ENCODE results near the gene BTBD1.
"Not testable (repeated sequence)": the region's sequence is repeated elsewhere in the genome, so short reads cannot be mapped to it uniquely, and the experiment has no call there.

The BTBD1 gene

GRCh38 chr15:83062768-83063180 is 4.3 kb downstream of the BTBD1 start:
- DNase-seq (ENCODE audit: extremely low read depth in 1 of 2, low read depth in 1 of 2), result no peak

DNA sequence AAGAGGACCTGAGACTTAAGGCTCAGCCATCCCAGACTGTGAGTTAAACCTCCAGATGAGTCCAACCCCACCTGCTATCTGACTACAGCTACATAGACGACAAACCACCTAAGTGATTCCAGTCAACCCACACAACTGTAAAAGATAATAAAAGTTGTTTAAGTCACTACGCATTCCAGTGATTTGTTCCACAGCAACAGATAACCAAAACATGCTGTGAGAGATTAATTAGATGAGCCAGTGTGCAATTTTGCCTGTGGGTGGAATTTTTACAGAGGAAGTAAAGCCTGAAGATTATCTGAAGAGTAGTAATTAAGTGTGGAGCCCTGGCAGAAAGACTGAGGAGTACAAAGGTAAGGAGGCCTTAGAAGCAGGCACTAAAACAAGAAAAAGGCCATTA is 5.4 kb downstream of the BTBD1 start:
- no peak for DNase-seq (ENCODE audit: extremely low read depth in 1 of 2, low read depth in 1 of 2)

- DNase-seq (ENCODE audit: extremely low read depth in 1 of 2, low read depth in 1 of 2), result no peak
Measured at GRCh38 chr15:83057696-83058376, 9.2 kb downstream of the BTBD1 start.

DNA sequence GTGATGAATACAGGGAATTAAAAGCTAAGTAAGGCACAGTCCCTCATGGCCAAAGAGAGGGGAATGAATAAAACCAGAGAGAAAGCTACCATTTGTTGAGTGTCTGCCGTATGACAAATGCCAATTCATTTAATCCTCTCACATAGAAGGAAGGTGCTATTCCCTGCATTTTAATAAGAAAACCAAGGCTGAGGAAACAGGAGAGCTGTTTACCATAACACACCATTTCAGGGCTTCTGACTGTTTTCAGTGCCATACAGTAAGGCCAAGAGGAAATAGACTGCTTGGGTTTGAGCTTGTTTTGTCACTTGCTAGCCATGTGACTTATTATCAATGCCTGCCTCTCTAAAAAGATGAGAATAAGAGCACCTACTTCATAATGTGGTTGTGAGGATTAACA is 10.1 kb downstream of the BTBD1 start:
- no peak for DNase-seq (ENCODE audit: extremely low read depth in 1 of 2, low read depth in 1 of 2)

DNA sequence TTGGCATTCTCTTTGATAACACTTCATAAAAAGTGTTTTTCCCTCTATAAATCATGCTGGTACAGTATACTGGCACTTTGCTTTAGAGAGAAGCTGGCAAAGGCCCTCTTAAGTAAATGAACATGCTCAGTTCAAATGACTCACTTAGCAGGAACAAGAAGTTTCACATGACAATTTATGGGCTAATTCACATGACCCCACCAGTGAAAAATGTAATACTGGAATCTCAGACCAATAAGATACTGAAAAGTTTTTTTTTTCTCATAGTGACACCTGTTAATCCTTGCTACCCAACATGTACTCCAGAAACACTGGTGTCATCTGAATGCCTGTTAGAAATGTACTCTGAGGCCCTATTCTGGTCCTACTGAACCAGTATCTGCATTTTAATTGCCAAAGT is 13.9 kb downstream of the BTBD1 start:
- no peak for DNase-seq (ENCODE audit: extremely low read depth in 1 of 2, low read depth in 1 of 2)

DNA sequence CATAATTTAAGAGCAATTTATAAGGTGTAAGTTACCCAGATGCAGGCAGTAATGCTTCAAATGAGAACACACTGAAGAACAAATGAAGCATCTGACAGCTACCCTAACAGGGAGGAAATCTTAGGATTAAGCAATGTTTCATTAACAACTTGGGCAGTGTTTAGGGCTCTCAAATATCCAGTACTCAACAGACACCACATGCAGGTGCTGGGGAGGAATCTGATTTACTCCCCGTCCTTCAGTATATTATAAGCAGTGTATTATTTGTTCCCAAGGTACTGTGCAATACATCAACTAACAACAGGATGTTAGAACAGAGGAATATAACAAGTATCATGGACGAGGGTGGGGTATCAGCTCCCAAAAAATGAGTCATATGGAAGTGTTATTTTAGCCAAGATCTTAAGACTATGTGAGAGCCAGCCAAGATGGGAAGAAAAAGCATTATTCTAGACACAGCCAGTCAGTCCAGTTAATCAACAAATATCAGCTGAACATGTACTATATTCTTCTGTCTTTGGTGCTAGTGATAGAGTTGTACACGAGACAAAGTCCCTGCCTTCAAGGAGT is 20.4 kb downstream of the BTBD1 start:
- no peak for DNase-seq (ENCODE audit: extremely low read depth in 1 of 2, low read depth in 1 of 2)

DNA sequence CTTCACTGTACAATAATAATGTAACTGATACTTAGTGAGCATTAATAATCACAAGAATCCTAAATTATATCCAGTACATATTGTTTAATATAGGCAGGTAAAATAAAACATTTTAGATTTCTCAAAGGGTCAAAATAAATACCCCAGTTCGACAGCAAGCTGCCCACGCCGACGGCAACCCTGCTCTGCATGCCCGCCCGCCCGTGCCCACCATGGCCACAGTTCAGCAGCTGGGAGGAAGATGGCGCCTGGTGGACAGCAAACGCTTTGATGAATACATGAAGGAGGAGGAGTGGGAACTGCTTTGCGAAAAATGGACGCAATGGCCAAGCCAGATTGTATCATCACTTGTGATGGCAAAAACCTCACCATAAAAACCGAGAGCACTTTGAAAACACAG is 22.9 kb downstream of the BTBD1 start:
- DNase-seq (ENCODE audit: extremely low read depth in 1 of 2, low read depth in 1 of 2), result no peak

DNA sequence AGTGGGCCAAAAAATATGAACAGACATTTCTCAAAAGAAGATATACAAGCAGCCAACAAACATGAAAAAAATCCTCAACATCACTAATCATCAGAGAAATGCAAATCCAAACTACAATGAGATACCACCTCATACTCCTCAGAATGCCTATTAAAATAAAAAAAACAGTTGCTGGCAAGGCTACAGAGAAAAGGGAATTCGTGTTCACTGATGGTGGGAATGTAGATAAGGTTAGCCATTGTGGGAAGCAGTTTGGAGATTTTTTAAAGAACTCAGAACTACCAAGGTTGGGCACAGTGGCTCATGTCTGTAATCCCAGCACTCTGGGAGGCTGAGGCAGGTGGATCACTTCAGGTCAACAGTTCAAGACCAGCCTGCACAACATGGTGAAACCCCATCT is 27.8 kb downstream of the BTBD1 start:
- DNase-seq (ENCODE audit: extremely low read depth in 1 of 2, low read depth in 1 of 2), result no peak

GRCh38 chr15:83036253-83036652 is 30.8 kb downstream of the BTBD1 start:
- DNase-seq (ENCODE audit: extremely low read depth in 1 of 2, low read depth in 1 of 2), result no peak

GRCh38 chr15:83031234-83031633 is 35.8 kb downstream of the BTBD1 start:
- DNase-seq (ENCODE audit: extremely low read depth in 1 of 2, low read depth in 1 of 2), result not testable (repeated sequence)

DNA sequence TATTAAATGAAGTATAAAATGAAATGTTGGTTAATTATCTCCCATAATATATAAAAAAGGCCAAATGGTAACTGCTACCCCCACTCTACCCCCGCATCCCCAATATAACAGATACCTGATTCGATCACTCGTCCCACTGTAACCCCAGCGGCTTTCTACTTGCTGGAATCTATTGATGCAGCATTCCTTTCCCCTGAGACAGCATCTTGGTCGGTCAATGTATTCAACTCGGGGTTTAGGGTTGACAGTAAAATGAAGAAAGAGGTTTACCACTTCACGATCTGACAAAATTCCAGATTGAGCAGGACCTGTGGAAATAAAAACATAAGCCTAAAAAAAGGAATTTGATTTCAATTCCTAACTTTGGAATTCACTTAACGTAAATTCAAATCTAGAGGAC is 37.0 kb downstream of the BTBD1 start:
- no peak for DNase-seq (ENCODE audit: extremely low read depth in 1 of 2, low read depth in 1 of 2)

GRCh38 chr15:83018436-83018835 is 48.6 kb downstream of the BTBD1 start:
- no peak for DNase-seq (ENCODE audit: extremely low read depth in 1 of 2, low read depth in 1 of 2)

DNA sequence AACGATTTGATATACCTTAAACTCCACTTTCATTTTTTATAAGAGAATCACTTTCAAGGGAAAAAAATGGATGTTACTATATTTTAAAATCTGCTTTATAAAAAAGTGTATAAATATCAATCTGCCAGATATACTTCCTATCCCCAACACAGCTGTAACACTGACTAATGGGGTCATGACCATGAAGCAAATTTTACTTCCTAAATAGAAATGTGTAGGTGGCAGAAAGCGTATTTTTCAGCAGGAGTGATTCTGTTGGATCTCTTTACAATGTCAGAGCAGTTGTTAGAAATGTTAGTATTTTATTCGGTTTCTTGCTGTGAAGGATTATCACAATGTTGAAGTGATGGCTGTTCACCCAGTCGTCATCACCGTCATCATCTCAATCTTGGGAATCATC is 50.1 kb downstream of the BTBD1 start:
- DNase-seq (ENCODE audit: extremely low read depth in 1 of 2, low read depth in 1 of 2), result no peak

GRCh38 chr15:83015361-83015760 is 51.7 kb downstream of the BTBD1 start:
- DNase-seq (ENCODE audit: extremely low read depth in 1 of 2, low read depth in 1 of 2), result no peak

DNA sequence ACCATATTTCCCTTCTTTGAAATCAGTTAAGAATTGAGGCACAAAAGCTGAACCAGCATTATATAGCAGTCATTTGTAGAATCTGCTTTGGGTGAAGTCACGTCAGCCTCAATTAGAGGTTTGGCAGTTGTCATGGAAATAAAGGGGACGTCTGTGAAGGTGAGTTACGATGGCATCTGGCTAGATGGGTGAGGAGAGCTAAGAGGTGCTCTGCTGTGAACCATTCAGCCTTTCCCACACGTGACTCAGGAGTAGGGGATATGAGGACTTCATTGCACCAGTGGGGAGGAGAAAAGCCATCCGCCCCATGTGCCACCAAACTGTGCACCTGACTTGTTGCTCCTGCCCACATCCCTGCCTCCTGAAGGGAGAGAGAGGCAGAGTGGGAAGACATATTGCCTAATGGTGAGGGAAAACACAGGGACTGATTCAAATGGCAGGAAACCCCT is 52.8 kb downstream of the BTBD1 start:
- no peak for DNase-seq (ENCODE audit: extremely low read depth in 1 of 2, low read depth in 1 of 2)

- no peak for DNase-seq (ENCODE audit: extremely low read depth in 1 of 2, low read depth in 1 of 2)
Measured at GRCh38 chr15:83012636-83013035, 54.4 kb downstream of the BTBD1 start.

DNA sequence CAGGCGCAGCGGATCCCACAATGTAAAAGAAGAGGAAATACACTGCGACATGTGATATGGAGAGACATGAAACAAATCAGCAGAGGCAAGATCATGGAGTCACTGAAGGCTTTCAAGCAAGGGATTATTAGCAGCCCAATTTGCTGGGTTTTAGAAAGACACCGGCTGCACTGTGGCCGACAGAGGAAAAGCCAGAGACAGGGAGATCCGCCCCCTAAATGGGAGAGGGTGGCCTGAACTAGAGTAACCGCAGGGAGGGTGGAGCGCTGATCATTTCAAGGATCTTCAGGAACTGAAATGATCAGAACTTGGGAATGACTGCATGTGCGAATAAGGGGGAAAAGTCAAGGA is 55.0 kb downstream of the BTBD1 start:
- no peak for DNase-seq (ENCODE audit: extremely low read depth in 1 of 2, low read depth in 1 of 2)

DNA sequence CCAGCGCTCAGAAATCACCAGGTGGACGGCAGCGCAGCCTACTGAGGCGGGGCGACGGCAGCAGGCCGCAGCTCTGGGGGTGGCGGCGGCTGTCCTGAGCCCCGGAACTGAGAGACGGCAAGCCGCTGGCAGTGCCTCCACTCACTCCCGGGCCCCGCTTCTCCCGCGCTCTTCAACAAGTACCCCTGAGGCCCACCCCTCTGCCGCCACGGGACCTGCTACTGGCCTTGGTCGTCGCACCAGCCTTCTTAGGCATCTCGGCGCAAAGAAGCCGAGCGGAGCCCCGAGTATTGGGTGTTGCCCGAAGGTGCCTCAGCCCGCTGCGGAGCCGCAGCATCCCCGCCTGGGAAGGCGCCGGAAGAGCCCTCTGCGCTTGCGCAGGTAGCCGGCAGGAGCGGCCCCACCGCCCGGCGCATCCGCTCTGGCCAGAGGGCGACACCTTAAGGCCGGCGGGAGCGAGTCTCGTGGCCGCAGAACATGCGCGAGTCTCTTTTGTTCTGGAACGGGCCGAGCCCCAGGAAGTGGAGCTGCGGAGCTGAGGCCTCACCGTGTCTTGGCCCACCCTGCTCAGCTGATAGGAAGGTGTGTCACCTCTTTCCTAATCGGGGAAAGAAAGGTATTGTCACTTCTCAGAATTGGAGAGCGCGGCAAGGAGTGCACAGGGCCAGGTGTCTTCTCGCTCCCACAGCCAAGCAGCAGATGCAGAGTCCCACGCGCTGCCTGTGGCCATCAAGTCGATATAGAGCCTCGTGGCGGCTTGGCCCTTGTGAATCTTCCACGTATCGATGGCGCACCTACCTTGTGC is 55.6 kb downstream of the BTBD1 start, which contains the start of gene C15orf40:
Gene C15orf40 (minus strand): TSS at position 369 of the 805 bp plus-strand sequence. CDS start 32 bp downstream, at position 337.
- peak; percentile 81 to 86 for DNase-seq (ENCODE audit: extremely low read depth in 1 of 2, low read depth in 1 of 2)

- DNase-seq (ENCODE audit: extremely low read depth in 1 of 2, low read depth in 1 of 2), result peak; percentile 54 to 69
Measured at GRCh38 chr15:83010709-83011270, 56.3 kb downstream of the BTBD1 start.

- DNase-seq (ENCODE audit: extremely low read depth in 1 of 2, low read depth in 1 of 2), result not testable (repeated sequence)
Measured at GRCh38 chr15:83000672-83001031, 66.4 kb downstream of the BTBD1 start.

DNA sequence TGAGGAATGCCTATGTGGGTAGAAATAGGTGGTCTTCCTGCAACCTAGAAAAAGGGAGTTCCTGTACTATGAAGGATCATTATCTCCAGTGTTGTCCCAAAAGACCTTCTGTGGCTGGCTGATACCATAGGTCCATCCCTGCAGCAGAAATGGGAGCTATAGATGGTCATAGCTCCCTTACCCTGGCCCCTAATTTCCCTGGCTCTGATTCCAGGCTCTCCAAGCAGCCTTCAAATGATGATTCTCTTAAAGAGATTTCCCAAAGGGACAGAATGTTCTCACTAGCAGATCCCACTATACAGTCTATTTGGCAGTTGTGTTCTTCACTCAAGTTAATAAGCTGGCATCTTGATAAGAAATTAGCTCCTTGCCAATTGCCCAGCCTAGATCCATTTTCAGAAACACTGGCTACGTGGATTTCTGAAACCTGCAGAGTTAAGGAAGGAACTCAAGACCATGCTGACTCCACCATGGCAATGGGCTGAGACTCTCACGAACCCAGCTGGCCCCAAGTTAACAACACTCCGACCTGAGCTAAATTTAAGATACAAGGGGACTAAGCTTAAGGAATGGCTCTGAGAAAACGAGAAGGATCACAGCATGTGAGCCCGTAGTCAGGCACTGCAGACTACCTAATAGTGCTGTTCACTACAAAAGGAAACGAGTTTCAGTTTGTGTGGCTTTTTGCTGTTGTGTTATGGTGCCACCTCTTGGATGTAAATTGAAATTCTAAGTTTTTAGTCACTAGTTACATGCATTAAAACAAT is 67.0 kb downstream of the BTBD1 start:
- no peak for DNase-seq (ENCODE audit: extremely low read depth in 1 of 2, low read depth in 1 of 2)
